SK-N-MC (cell line): ENCODE data around the gene FCN2.

ENCODE experiments used
- EZH2 ChIP-seq: fragments of 200-600 bp; sonication (generic); IDR thresholded peaks from one replicate; pipeline ENCODE4 v1.6.1; 2017; ENCODE audit warnings: antibody characterized with exemption
- FOXP2 ChIP-seq: optimal IDR thresholded peaks from 2 replicates; pipeline ENCODE3; 2011; ENCODE audit warnings: mild to moderate bottlenecking, moderate library complexity; ENCODE audit not compliant: insufficient read depth; ENCODE audit errors: extremely low read length, control extremely low read depth
- POLR2AphosphoS5 ChIP-seq: IDR thresholded peaks from 2 replicates; pipeline ENCODE4 v1.6.1; 2012; ENCODE audit warnings: mild to moderate bottlenecking, low read depth, low read length, borderline replicate concordance

- no peak for TF ChIP-seq EZH2
- no peak for TF ChIP-seq POLR2AphosphoS5
- TF ChIP-seq FOXP2 = no peak
Measured at GRCh38 chr9:134896834-134897583, 16.4 kb downstream of the FCN2 start.
